Measurements from ENCODE around the gene ABLIM2. TPM values are rescaled to one million over a fixed set of nuclear protein-coding genes. Genes with fewer than 3 reads are reported as not detected.

Gene ABLIM2
- total RNA-seq, 5 donors from 2014 or later (not counting 1 experiment from before 2014, with no cell fraction given): 2.6 to 7.0 (median 5.5) TPM

DNA sequence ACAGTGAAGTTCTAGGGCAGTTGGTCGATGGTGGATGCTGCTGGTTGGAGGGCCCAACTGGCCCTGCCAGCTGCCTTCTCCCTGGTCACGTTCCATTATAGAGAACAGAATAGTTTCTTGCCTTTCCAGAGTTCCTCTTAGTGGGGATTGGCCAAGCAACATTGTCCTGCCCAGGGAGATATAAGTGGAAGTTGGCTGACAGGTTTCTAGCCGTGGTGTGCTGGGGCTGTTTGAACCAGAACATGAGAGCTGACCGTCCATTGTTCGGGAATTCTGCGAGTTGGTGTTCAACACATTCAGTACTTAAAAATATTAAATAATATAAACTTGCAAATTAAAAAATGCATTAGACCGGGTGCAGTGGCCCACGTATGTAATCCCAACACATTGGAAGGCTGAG lies 215.4 kb downstream of the ABLIM2 start:
- DNase-seq (no peak), ATAC-seq (replicated peaks in 1 of 4) (no peak)
- Mint-ChIP-seq H3K4me1 (peaks cover 7 to 9% (median 9%) of the 10 kb centered on the region in 3 donors), H3K9me3 (no peaks in the 10 kb centered on the region), H3K4me3 (no peak overlapping the region), H3K36me3 (no peaks in the 10 kb centered on the region), H3K27ac (no peak overlapping the region), H3K27me3 (peaks cover 13 to 22% of the 10 kb centered on the region in 2 donors)
- Histone ChIP-seq H3K27me3 (replicated peaks in 1 of 2; ENCODE audit: control insufficient read depth in 2 of 2, extremely low read depth in 1 of 2, insufficient read depth in 2 of 2, low read length in 1 of 2) (peaks cover 3 to 9% of the 10 kb centered on the region in 2 experiments), H3K27ac (ENCODE audit: low read length) (no peak overlapping the region), H3K36me3 (ENCODE audit: control insufficient read depth in 2 of 2, extremely low read depth in 1 of 2, insufficient read depth in 1 of 2, low read length in 1 of 2) (no peaks in the 10 kb centered on the region), H3K4me1 (ENCODE audit: control insufficient read depth in 1 of 2, extremely low read depth in 1 of 2, insufficient read depth in 2 of 2, low read length in 2 of 2) (peaks cover 6 to 15% of the 10 kb centered on the region in 2 experiments), H3K4me3 (ENCODE audit: control insufficient read depth in 1 of 2, extremely low read depth in 1 of 2, low read length in 1 of 2) (no peak overlapping the region), H3K9me3 (no peaks in the 10 kb centered on the region)
- CTCF ChIA-PET: interaction anchor here in 1 of 2 donors (0.5 kb wide), 1 partner anchor 1584 kb away, joined by 4 read pairs; no protein-coding TSS in a partner anchor
- POLR2A ChIA-PET: no interaction called here
- 72% methylated on average over 2 of the region's 8 CpGs for WGBS (ENCODE audit: insufficient coverage)

DNA sequence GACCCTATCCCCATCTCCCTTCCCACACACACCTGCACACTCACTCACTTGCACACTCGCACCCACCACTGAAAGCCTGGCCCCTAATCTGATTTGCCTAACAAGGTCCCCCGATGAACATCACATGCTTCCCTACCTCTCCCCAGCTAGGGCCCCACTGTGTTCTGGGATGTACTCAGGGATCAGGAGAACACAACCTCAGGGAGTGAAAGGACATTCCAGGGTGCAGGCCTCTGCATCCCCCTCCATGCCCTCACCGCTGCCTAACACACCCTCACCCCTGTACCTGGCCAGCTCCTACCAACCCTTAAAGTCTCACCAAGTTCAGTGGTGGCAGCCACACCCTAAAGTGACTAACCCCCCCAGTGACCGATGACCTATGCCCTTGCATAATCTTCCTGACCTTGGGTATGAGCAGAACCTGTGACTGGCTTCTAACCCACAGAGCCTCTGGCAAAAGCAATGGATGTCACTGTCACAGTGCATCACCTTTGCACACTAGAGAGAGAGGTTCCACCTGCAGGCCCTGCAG lies 216.6 kb downstream of the ABLIM2 start:
- Mint-ChIP-seq H3K4me1 (peaks cover 9 to 16% (median 15%) of the 10 kb centered on the region in 3 donors), H3K27ac (no peak overlapping the region), H3K27me3 (peaks cover 18 to 20% of the 10 kb centered on the region in 2 donors), H3K9me3 (no peaks in the 10 kb centered on the region), H3K36me3 (no peaks in the 10 kb centered on the region), H3K4me3 (no peak overlapping the region)
- Histone ChIP-seq H3K27ac (ENCODE audit: low read length) (no peak overlapping the region), H3K4me1 (ENCODE audit: control insufficient read depth in 1 of 2, extremely low read depth in 1 of 2, insufficient read depth in 2 of 2, low read length in 2 of 2) (peaks cover 6 to 21% of the 10 kb centered on the region in 2 experiments), H3K9me3 (no peaks in the 10 kb centered on the region), H3K36me3 (ENCODE audit: control insufficient read depth in 2 of 2, extremely low read depth in 1 of 2, insufficient read depth in 1 of 2, low read length in 1 of 2) (no peaks in the 10 kb centered on the region), H3K27me3 (replicated peaks in 1 of 2; ENCODE audit: control insufficient read depth in 2 of 2, extremely low read depth in 1 of 2, insufficient read depth in 2 of 2, low read length in 1 of 2) (peaks cover 5 to 14% of the 10 kb centered on the region in 2 experiments), H3K4me3 (ENCODE audit: control insufficient read depth in 1 of 2, extremely low read depth in 1 of 2, low read length in 1 of 2) (no peak overlapping the region)
- DNase-seq (no peak), ATAC-seq (replicated peaks in 1 of 4) (no peak)
- CTCF ChIA-PET: interaction anchor here in 1 of 2 donors (0.5 to 0.6 kb wide), 3 partner anchors 10 to 141 kb away, joined by 3 to 7 read pairs (median 4); no protein-coding TSS in a partner anchor
- POLR2A ChIA-PET: no interaction called here
- 89% methylated on average over 3 of the region's 4 CpGs for WGBS (ENCODE audit: insufficient coverage)

DNA sequence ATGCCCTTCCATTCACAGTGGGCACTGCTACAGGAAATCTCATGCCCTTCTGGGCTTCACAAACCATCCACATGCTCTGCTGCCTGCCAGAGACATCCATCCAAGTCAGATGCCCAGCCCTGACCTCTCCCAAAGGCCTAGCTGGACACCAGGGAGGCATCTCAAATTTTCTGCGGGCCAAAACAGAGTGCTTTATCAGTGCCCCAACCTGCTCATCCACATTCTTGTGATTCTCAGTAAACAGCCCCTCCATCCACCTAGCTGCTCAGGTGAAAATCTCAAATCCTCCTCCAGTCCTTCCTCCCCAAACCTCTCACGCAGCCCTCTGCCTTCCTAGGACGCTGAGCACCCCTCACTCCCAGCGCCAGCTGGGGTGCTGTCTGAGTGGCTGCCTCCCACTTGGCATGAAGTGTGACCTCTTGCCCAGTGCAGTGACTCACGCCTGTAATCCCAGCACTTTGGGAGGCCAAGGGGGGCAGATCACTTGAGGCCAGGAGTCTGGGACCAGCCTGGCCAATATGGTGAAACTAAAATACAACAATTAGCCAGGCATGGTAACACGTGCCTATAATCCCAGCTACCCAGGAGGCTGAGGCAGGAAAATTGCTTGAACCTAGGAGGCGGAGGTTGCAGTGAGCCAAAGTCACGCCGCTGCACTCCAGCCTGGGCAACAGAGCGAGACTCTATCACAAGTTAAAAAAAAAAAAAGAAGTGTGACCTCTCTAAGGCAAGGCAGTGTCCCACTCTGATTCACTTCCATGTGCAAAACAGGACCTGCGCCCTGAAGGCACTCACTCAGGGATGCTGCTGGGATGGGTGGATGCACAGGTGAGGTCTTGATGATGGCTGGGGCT lies 217.3 kb downstream of the ABLIM2 start:
- Mint-ChIP-seq H3K27ac (no peak overlapping the region), H3K9me3 (no peaks in the 10 kb centered on the region), H3K4me3 (peak overlapping the region in 2 of 3 donors; percentile 40 to 73), H3K4me1 (peaks cover 14 to 21% (median 19%) of the 10 kb centered on the region in 3 donors), H3K36me3 (no peaks in the 10 kb centered on the region), H3K27me3 (peaks cover 16 to 20% of the 10 kb centered on the region in 2 donors)
- Histone ChIP-seq H3K27me3 (replicated peaks in 1 of 2; ENCODE audit: control insufficient read depth in 2 of 2, extremely low read depth in 1 of 2, insufficient read depth in 2 of 2, low read length in 1 of 2) (peaks cover 5 to 14% of the 10 kb centered on the region in 2 experiments), H3K27ac (ENCODE audit: low read length) (no peak overlapping the region), H3K9me3 (no peaks in the 10 kb centered on the region), H3K4me1 (ENCODE audit: control insufficient read depth in 1 of 2, extremely low read depth in 1 of 2, insufficient read depth in 2 of 2, low read length in 2 of 2) (peaks cover 6 to 21% of the 10 kb centered on the region in 2 experiments), H3K4me3 (ENCODE audit: control insufficient read depth in 1 of 2, extremely low read depth in 1 of 2, low read length in 1 of 2) (no peak overlapping the region), H3K36me3 (ENCODE audit: control insufficient read depth in 2 of 2, extremely low read depth in 1 of 2, insufficient read depth in 1 of 2, low read length in 1 of 2) (no peaks in the 10 kb centered on the region)
- WGBS (ENCODE audit: insufficient coverage): 78% methylated on average over 9 of the region's 11 CpGs
- ChIA-PET CTCF (interaction anchor here in 1 of 2 donors (0.5 kb wide), 1 partner anchor 35 kb away, joined by 3 read pairs; no protein-coding TSS in a partner anchor), POLR2A (no interaction called here)
- DNase-seq: no peak
- no peak for ATAC-seq (replicated peaks in 1 of 4)

DNA sequence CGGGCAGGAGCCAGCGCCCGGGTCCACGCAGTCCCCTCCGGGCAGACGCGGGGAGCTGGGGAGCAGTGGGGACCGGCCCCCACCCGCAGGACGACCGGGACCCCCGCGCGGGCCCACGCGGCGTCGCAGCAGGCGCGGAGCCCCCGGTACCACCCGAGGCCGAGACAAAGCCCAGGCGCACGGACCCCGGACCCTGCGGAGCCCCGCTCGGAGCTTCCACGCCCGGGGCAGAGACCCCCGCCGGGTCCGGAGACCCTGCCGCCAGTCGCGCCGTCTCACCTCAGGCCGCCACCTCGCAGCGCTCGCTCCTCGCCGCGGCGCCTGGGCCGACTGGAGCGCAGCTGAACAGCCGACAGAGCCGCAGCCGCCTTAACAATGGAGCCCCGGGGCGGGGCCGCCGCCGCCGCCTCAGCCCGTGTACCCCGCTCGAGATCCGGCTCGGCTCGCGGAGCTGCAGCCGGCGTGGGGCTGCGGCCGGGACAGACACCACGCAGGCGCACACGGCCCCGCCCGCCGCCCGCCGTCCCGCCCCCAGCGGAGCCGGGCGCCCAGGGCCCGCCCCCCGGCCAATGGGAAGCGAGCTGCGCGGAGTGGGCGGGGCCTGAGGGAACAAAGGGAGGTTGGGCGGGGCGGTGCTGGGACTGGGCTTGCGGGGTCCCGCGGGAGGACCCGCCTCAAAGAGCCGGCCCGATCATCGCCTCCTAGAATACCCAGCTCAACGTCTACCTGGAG lies 219.1 kb downstream of the ABLIM2 start, which contains the start of gene AFAP1:
Gene AFAP1, minus strand, starts transcription at position 485 of the 732 bp plus-strand sequence. CDS start 67,783 bp downstream, outside the sequence.
- Mint-ChIP-seq H3K27ac (no peak within 1 kb of the TSS), H3K4me3 (peak within 1 kb of the TSS; percentile 62 to 75 (median 73)), H3K9me3 (no peaks in the 10 kb centered on the region), H3K4me1 (peaks cover 14 to 31% (median 19%) of the 10 kb centered on the region in 3 donors), H3K36me3 (no peaks in the 10 kb centered on the region), H3K27me3 (peaks cover 12% of the 10 kb centered on the region in 2 donors)
- peak; percentile 91 to 95 (median 92) for ATAC-seq (replicated peaks in 1 of 4)
- no peaks in the 10 kb centered on the region for H3K9me3 ChIP-seq
- peak; percentile 75 to 95 (median 86) for DNase-seq
- H3K36me3 ChIP-seq (ENCODE audit: control insufficient read depth in 2 of 2, extremely low read depth in 1 of 2, insufficient read depth in 1 of 2, low read length in 1 of 2): no peaks in the 10 kb centered on the region
- H3K4me3 ChIP-seq (ENCODE audit: control insufficient read depth in 1 of 2, extremely low read depth in 1 of 2, low read length in 1 of 2): peak within 1 kb of the TSS; percentile 69 to 71
- CTCF ChIA-PET: interaction anchor here (0.6 to 1.9 kb wide), 14 partner anchors 31 to 1246 kb away, joined by 3 to 7 read pairs (median 4); no protein-coding TSS in a partner anchor
- H3K27me3 ChIP-seq (replicated peaks in 1 of 2; ENCODE audit: control insufficient read depth in 2 of 2, extremely low read depth in 1 of 2, insufficient read depth in 2 of 2, low read length in 1 of 2): peaks cover 8 to 14% of the 10 kb centered on the region in 2 experiments
- POLR2A ChIA-PET: interaction anchor here (0.6 to 0.8 kb wide), 9 partner anchors 8 to 1066 kb away, joined by 3 to 5 read pairs (median 3); no protein-coding TSS in a partner anchor
- under 1% methylated on average over 92 of the region's 96 CpGs for WGBS (ENCODE audit: insufficient coverage)
- peaks cover 6 to 21% of the 10 kb centered on the region in 2 experiments for H3K4me1 ChIP-seq (ENCODE audit: control insufficient read depth in 1 of 2, extremely low read depth in 1 of 2, insufficient read depth in 2 of 2, low read length in 2 of 2)
- no peak within 1 kb of the TSS for H3K27ac ChIP-seq (ENCODE audit: low read length)

DNA sequence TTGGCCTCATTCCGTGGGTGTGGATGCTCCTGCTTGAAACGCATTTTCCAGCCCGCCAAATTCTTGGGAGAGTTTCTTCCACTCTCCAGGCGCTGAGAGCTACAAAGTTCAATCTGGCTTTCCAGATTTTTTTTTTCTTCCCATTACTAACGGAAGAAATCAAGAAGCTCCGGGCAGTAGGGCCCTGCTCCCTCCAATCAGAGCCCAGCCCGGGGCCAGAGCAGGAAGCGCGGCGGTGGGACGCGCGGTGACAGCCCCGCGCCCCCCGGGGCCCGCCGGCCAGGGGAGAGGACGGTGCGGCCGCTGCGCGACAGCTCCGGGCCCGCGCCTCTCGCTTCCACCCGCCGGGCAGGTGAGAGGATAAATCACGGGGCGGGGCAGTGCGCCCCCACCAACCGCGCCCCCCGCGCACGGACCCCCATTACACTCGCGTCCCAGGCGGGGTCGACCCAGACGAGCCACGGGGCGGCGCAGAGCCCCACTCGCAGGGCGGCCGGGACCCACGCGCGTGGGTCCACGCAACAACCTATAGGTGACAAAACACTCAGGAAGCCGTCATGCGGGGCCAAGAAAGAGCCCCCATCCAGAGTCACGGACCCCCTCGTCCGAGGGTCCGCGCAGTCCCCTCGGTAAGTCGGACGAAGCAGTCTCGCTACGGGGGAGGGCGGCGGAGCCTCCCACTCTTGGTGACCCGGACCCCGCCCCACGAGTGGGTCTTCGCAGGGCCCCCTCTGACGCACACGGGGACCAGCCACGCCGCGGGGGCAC lies 219.8 kb downstream of the ABLIM2 start:
- Histone ChIP-seq H3K9me3 (no peaks in the 10 kb centered on the region), H3K27me3 (replicated peaks in 1 of 2; ENCODE audit: control insufficient read depth in 2 of 2, extremely low read depth in 1 of 2, insufficient read depth in 2 of 2, low read length in 1 of 2) (peaks cover 8 to 14% of the 10 kb centered on the region in 2 experiments), H3K36me3 (ENCODE audit: control insufficient read depth in 2 of 2, extremely low read depth in 1 of 2, insufficient read depth in 1 of 2, low read length in 1 of 2) (no peaks in the 10 kb centered on the region), H3K4me3 (ENCODE audit: control insufficient read depth in 1 of 2, extremely low read depth in 1 of 2, low read length in 1 of 2) (peak overlapping the region; percentile 69 to 71), H3K4me1 (ENCODE audit: control insufficient read depth in 1 of 2, extremely low read depth in 1 of 2, insufficient read depth in 2 of 2, low read length in 2 of 2) (peaks cover 6 to 21% of the 10 kb centered on the region in 2 experiments), H3K27ac (ENCODE audit: low read length) (no peak overlapping the region)
- POLR2A ChIA-PET: interaction anchor here in 1 of 2 donors (0.7 kb wide), 1 partner anchor 11 kb away, joined by 6 read pairs; no protein-coding TSS in a partner anchor
- H3K4me3 Mint-ChIP-seq: peak overlapping the region; percentile 73 to 83 (median 79)
- WGBS (ENCODE audit: insufficient coverage): 3% methylated on average over 75 of the region's 75 CpGs
- H3K27ac Mint-ChIP-seq: peak overlapping the region in 1 of 2 donors; percentile 59
- H3K36me3 Mint-ChIP-seq: peaks cover 6% of the 10 kb centered on the region
- peaks cover 12% of the 10 kb centered on the region in 2 donors for H3K27me3 Mint-ChIP-seq
- CTCF ChIA-PET: interaction anchor here (0.6 to 1.9 kb wide), 11 partner anchors 9 to 1264 kb away, joined by 3 to 7 read pairs (median 5); no protein-coding TSS in a partner anchor
- peaks cover 14 to 36% (median 19%) of the 10 kb centered on the region in 3 donors for H3K4me1 Mint-ChIP-seq
- peak in 2 of 4 experiments; percentile 6 to 10 for ATAC-seq (replicated peaks in 1 of 4)
- H3K9me3 Mint-ChIP-seq: no peaks in the 10 kb centered on the region
- peak in 13 of 35 experiments; percentile 6 to 35 (median 13) for DNase-seq
